Suppressor macrophage treated with lipopolysaccharide for 4 hours (primary cell): ENCODE data around the gene SLC12A5.

Experiments used
- DNase-seq: peaks from one replicate; pipeline ENCODE4 v3.0.0-alpha.2; 2020

Gene SLC12A5

DNA sequence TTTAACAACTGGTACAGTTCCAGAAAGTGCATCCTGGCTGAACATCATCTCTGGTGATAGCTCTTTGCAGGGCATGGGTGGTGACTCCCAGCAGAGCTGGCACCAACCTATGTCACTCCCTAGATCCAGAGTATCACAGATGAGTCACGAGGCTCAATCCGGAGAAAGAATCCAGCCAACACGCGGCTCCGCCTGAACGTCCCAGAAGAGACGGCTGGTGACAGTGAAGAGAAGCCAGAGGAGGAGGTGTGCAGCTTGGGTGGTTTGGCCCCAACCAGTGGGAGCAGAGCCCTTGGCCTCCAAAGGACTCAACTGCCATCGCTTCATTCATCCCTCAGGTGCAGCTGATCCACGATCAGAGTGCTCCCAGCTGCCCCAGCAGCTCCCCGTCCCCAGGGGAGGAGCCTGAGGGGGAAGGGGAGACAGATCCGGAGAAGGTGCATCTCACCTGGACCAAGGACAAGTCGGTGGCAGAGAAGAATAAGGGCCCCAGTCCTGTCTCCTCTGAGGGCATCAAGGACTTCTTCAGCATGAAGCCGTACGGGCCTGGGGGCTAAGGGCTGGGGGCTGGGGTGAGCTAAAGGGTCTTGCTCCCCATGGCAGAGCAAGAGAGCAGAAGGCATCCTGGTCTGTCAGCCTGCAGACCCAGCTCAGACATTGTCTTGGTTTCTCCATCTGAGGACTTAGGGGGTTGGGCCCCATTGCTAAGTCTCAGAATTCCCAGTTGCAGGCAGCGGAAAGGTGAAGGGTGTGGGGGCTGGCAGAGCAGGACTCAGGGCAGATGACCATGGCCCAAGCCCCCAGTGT, 27.2 kb downstream of the SLC12A5 start:
- DNase-seq, result no peak

GRCh38 chr20:46056970-46057855, 28.2 kb downstream of the SLC12A5 start:
- DNase-seq, result peak; percentile 51

GRCh38 chr20:46057856-46058598, 29.0 kb downstream of the SLC12A5 start:
- DNase-seq, result peak; percentile 31

GRCh38 chr20:46058599-46059281, 29.7 kb downstream of the SLC12A5 start:
- DNase-seq, result no peak

- peak; percentile 69 for DNase-seq
These were observed 31.4 kb downstream of the SLC12A5 start for GRCh38 chr20:46060301-46060881.

DNA sequence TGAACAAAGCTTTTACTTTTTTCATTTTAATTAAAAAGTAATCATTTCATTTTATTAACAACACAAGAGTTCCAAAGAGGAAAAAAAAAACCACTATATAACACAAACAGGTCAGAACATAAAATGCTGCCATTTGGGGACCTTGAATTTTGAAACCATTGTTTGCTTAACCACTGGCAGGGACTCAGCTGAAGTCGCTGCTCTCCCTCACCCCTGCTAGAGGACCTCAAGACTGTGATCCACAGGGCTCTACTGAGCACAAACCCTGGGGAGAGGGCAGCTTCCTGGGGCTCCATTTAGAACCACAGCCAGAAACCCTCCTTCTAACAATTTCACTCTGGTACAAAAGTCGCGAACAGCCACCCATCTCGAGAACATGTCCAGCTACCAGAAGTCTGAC, 32.0 kb downstream of the SLC12A5 start:
- no peak for DNase-seq

DNA sequence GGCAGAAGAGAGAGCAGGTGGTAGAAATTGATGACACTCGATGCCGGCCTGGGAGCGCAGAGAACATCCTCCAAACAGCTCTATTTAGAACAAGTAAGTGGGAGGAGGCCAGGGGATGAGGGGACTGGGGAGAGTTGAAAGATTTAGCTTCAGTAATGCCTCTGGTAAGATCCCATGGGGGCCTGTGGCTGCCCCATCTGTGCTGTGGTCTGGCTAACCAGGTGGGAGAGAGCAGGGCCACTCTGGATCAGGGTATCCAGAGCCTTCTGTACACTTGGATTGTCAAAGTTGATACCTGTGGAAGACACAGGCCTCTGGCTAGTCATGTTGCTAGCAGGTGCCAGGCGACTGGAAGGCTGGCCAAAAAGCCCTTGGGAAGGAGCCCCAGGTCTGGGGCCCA, 33.1 kb downstream of the SLC12A5 start:
- DNase-seq, result no peak

DNA sequence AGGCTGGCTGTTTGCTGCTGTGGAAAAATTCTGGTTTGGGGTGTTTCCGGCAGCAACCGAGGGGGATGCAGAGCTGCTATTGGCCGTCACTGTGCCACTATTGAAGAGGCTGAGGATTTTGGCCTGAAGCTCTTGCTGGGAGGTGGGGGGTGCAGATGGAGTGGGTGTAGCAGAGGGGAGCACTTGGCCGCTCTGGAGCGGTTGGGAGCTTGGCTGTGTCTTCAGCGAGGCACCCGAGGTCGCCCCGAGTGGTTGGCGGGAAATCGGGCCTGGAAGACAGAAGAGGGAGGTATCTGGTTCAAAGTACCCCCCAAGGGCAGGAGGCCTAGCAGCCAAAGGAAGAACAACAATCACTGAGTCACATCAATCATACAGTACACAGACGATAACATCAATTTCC, 33.6 kb downstream of the SLC12A5 start:
- DNase-seq, result no peak

DNA sequence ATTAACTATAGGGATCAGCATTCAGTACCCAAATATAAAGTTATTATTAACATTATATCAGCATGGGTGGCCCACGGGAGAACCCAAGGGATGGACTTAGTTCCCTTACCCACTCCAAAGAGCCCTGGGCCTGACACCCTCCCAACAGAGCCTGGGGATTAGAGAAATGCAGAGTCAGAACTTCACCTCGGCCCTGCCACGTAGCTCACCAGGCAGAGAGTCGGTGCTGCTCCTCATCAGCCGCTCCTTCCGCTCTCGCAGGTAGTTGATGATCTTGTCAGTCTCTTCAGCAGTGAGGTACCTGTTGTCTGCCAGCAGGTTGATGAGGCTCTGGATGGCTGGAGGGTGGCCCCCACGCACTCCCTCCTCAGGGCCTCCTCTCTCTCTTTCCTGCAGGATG, 34.1 kb downstream of the SLC12A5 start:
- DNase-seq, result no peak

DNA sequence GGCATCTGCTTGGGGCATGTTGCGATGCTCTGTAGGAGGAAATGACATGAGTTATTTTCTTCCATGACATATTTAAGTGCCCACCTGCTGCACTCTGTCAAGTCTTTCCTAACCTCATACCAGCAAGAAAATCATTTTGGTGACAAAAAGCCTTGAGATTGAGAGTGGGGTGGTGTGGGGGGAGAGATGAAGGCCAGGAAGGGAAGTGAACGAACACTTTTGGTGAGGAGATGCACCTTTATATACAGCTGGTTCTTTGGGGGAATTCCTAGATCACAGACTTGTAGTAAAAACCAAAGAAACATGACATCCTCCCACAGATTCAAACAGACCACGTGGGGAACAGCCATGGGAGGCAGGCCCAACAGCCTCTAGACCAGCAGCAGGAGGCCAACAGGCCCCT, 34.6 kb downstream of the SLC12A5 start:
- DNase-seq, result no peak

DNA sequence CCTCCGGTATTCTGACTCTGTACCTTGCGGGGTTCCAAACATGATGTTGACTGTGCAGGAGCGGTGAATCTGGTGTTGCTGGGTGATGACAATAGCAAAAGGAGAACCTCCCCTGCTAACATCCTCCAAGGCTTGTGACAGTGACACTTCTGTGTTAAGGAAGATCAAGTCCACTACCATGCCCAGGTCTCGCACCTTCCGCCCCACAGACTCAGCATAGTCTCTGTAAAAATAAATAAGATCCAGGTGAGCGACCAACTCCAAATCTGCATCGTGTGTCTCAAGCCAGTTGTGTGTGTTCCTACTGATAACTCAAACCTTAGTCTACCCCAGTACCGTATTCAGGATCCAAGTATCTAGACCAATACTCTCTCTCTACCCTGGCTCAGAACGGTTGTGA, 36.0 kb downstream of the SLC12A5 start:
- no peak for DNase-seq

DNA sequence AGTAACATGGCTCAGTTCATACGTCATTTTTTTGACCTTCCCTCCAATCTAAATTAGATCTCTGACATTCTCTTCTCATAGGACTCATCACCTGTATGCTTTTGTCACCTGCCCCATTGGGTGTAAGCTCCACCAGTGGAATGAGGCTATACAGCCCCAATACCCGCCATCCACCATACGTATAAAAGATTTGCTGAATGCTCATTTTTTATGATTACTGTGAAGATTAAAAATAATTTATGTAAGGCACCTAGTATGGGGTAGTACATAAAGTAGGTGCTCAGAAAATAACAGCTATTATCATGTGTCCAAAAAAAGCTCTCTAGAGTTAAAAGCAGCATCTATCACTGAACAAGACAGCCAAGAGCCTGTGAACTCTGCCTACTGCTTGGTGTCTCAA, 36.7 kb downstream of the SLC12A5 start:
- no peak for DNase-seq

DNA sequence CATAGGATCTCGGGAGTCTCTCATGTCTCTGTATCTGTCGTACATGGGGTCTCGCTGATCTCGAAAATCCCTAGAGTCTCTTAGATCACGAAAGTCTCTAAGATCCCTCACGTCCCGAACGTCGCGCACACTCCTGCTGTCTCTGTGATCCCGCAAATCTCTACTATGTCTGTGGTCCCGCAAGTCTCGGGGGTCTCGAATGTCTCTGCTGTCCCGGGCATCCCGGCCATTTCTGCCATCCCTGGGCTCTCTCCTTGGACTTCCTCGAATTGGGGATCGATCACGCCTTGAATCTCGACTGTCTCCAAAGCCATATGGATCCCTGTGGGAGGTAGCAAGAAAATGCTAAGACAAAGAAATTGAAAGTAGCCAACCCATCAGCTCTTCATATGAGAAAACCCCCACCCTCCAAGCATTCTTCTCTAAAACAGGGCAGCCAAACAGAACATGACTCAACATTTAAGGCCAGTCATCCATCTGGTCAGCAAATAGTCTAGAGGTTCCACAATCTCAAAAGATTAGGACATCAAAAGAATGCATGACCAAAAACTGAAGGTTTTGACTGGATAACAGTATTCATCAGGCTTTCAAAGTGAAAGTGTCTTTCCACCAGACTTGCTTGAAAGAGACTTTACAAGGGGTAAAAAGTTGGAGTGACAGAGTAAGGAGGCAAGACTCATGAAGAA, 41.3 kb downstream of the SLC12A5 start:
- peak; percentile 87 for DNase-seq

- DNase-seq, result no peak
These were observed 42.6 kb downstream of the SLC12A5 start for GRCh38 chr20:46071573-46071972.

- DNase-seq, result no peak
These were observed 44.0 kb downstream of the SLC12A5 start for GRCh38 chr20:46073024-46073423.

GRCh38 chr20:46073443-46073842, 44.4 kb downstream of the SLC12A5 start:
- DNase-seq, result no peak

DNA sequence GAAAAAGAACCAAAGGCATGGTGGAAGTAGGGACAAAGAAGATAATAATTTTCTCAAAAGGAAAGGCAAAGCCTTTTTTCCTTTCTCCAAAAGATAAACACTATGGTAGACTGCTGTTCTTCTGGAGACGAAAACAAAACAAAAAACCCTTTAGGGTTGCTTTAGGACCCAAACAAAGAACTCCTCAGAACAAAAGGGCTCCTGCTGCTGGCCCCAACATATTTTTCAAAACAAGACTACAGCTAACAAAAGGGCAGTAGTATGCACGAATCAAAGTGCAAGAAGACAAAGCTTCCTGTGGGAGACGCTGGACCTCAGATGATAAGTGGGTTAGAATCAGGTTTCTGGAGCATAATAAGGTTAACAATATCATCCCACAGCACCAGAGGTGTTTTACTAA, 45.0 kb downstream of the SLC12A5 start:
- DNase-seq, result no peak

DNA sequence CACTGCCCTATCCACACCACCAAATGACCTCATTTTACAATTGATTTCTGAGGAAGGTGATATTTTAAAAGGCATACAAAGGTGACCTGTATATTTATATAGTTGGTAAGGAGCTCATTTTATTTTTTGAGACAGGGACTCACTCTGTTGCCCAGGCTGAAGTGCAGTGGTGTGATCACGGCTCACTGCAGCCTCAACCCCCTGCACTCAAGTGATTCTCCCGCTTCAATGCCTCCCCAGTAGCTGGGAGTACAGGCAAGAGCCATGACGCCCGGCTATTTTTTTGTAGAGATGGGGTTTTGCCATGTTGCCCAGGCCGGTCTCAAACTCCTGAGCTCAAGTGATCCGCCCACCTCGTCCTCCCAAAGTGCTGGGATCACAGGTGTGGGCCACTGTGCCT, 47.8 kb downstream of the SLC12A5 start:
- DNase-seq, result no peak

GRCh38 chr20:46077642-46078305, 48.8 kb downstream of the SLC12A5 start:
- no peak for DNase-seq

GRCh38 chr20:46078954-46079353, 49.9 kb downstream of the SLC12A5 start:
- no peak for DNase-seq

- no peak for DNase-seq
These were observed 52.1 kb downstream of the SLC12A5 start for GRCh38 chr20:46081074-46081473.
